CD14-positive monocyte (primary cell): ENCODE data around the gene BACH1. TPM values are rescaled to one million over a fixed set of nuclear protein-coding genes. Genes with fewer than 3 reads are reported as not detected.
A peak's percentile ranks its signal among the peaks of the same experiment; 100 is the strongest.

Source experiments
- DNase-seq, 3 donors: peaks; one replicate each; pipeline ENCODE4 v3.0.0-alpha.2; 2011 to 2022
- H2AFZ ChIP-seq: 2 replicates; pipeline ENCODE4 v1.6.0; 2012; ENCODE audit warnings: mild to moderate bottlenecking, low read depth, low read length, inconsistent platforms; ENCODE audit not compliant: insufficient read depth, poor library complexity, severe bottlenecking
- H3K27ac ChIP-seq, 2 donors: 1 replicate in 1 of 2; 2 replicates in 1 of 2; pipeline ENCODE4 v1.5.1; 2012 to 2013; ENCODE audit warnings: low read length in 2 of 2, control low read depth in 1 of 2, inconsistent platforms in 1 of 2, low read depth in 1 of 2, mild to moderate bottlenecking in 1 of 2
- H3K27me3 ChIP-seq, 2 donors: one replicate each; pipeline versions ENCODE4 v1.6.0 to v1.6.1; 2011 to 2013; ENCODE audit warnings: low read length in 2 of 2; ENCODE audit not compliant: control insufficient read depth in 2 of 2, insufficient read depth in 2 of 2
- H3K36me3 ChIP-seq, 2 donors: replicated peaks in 1 of 2; 1 replicate in 1 of 2; 2 replicates in 1 of 2; pipeline versions ENCODE4 v1.5.1 to v1.6.1; 2012 to 2013; ENCODE audit warnings: low read length in 2 of 2, control low read depth in 1 of 2, inconsistent platforms in 1 of 2, mild to moderate bottlenecking in 1 of 2; ENCODE audit not compliant: insufficient read depth in 2 of 2, control insufficient read depth in 1 of 2
- H3K4me1 ChIP-seq, 2 donors: 1 replicate in 1 of 2; 2 replicates in 1 of 2; pipeline versions ENCODE4 v1.5.1 to v1.6.1; 2012 to 2013; ENCODE audit warnings: low read length in 2 of 2, control low read depth in 1 of 2, inconsistent platforms in 1 of 2, mild to moderate bottlenecking in 1 of 2, moderate library complexity in 1 of 2; ENCODE audit not compliant: insufficient read depth in 2 of 2, control insufficient read depth in 1 of 2
- H3K4me2 ChIP-seq: replicated peaks from 2 replicates; pipeline ENCODE3; 2012; ENCODE audit warnings: low read length, moderate library complexity, mild to moderate bottlenecking; ENCODE audit not compliant: poor library complexity, severe bottlenecking; ENCODE audit errors: extremely low read depth
- H3K4me3 ChIP-seq, 3 experiments: fragments of 200-600 bp in 1 of 3; sonication (generic) in 1 of 3; replicated peaks in 1 of 3; 1 replicate in 2 of 3; 2 replicates in 1 of 3; pipeline ENCODE4 v1.5.1; 2011 to 2013; ENCODE audit warnings: low read length in 3 of 3, mild to moderate bottlenecking in 3 of 3, control low read depth in 2 of 3, low read depth in 2 of 3, inconsistent platforms in 1 of 3, moderate library complexity in 1 of 3
- H3K79me2 ChIP-seq: 2 replicates; pipeline ENCODE4 v1.6.0; 2012; ENCODE audit warnings: mild to moderate bottlenecking, control low read depth, inconsistent platforms, low read length, moderate library complexity; ENCODE audit not compliant: insufficient read depth
- H3K9ac ChIP-seq: 2 replicates; pipeline ENCODE4 v1.6.0; 2017; ENCODE audit warnings: low read length, mild to moderate bottlenecking; ENCODE audit not compliant: insufficient read depth, poor library complexity, severe bottlenecking
- H3K9me3 ChIP-seq, 2 donors: replicated peaks in 1 of 2; 1 replicate in 1 of 2; 2 replicates in 1 of 2; pipeline versions ENCODE4 v1.5.1 to v1.6.1; 2012 to 2013; ENCODE audit warnings: low read length in 2 of 2, control low read depth in 1 of 2; ENCODE audit not compliant: control insufficient read depth in 1 of 2, insufficient read depth in 1 of 2
- H4K20me1 ChIP-seq: 2 replicates; pipeline ENCODE4 v1.6.0; 2012; ENCODE audit warnings: mild to moderate bottlenecking, low read length, control low read depth, moderate library complexity; ENCODE audit not compliant: insufficient read depth
- H3K27ac Mint-ChIP-seq, 7 donors: one replicate each; pipeline ENCODE4 v1.8.0; 2020; ENCODE audit warnings: mild to moderate bottlenecking in 7 of 7, mixed read lengths in 7 of 7, moderate library complexity in 6 of 7, inconsistent platforms in 2 of 7
- H3K27me3 Mint-ChIP-seq, 3 donors: one replicate each; pipeline ENCODE4 v1.8.0; 2021 to 2022; ENCODE audit warnings: low read depth in 3 of 3, mild to moderate bottlenecking in 3 of 3, mixed read lengths in 3 of 3, moderate library complexity in 3 of 3, inconsistent platforms in 1 of 3
- H3K36me3 Mint-ChIP-seq, 2 donors: one replicate each; pipeline ENCODE4 v1.8.0; 2020; ENCODE audit warnings: mixed read lengths in 2 of 2, inconsistent platforms in 1 of 2, mild to moderate bottlenecking in 1 of 2
- H3K4me1 Mint-ChIP-seq: one replicate; pipeline ENCODE4 v1.8.0; 2020; ENCODE audit warnings: mild to moderate bottlenecking, mixed read lengths
- H3K4me3 Mint-ChIP-seq, 2 donors: one replicate each; pipeline ENCODE4 v1.8.0; 2020; ENCODE audit warnings: mild to moderate bottlenecking in 2 of 2, mixed read lengths in 2 of 2, moderate library complexity in 1 of 2
- H3K9me3 Mint-ChIP-seq, 7 donors: one replicate each; pipeline ENCODE4 v1.8.0; 2020 to 2022; ENCODE audit warnings: mixed read lengths in 7 of 7, mild to moderate bottlenecking in 6 of 7, moderate library complexity in 6 of 7, inconsistent platforms in 2 of 7
- CTCF ChIP-seq: fragments of 200-600 bp; IDR thresholded peaks from one replicate; pipeline ENCODE4 v1.8.0; 2022; ENCODE audit warnings: antibody characterized with exemption, mild to moderate bottlenecking
- WGBS: methylation state at CpG from one replicate; pipeline ENCODE4 v1.1.5; 2013; ENCODE audit warnings: missing lambda C conversion rate; ENCODE audit not compliant: insufficient coverage; 5-methylcytosine and 5-hydroxymethylcytosine counted together
- intact Hi-C, 2 donors: fragments of 100-400 bp; cut with micrococcal nuclease; formaldehyde crosslinking; loops; one replicate each; pipeline versions ENCODE4 v1.15.0 to v1.15.1; 2023
- polyA plus RNA-seq, 3 donors: library from polyadenylated mRNA; depleted of rRNA in 1 of 3; unstranded in 2 of 3; stranded (reverse) in 1 of 3; fragments of 300-500 nt in 2 of 3; fragments of >200 nt in 1 of 3; fragmentation: Illumina TruSeq in 2 of 3; gene quantifications; 1 replicate in 2 of 3; 2 replicates in 1 of 3; pipeline ENCODE4 v1.2.3, GENCODE V29; 2012 to 2021

Gene BACH1
- polyA plus RNA-seq, 3 donors: 69.2 to 199 (median 148) TPM

GRCh38 chr21:29321932-29322928 is 23.5 kb downstream of the BACH1 start:
- Histone ChIP-seq H3K79me2 (peaks cover 100% of the 10 kb centered on the region), H3K27me3 (no peaks in the 10 kb centered on the region), H3K27ac (peak overlapping the region in 1 of 2 donors; percentile 44), H3K36me3 (peaks cover 47 to 78% of the 10 kb centered on the region in 2 donors), H3K9ac (no peak overlapping the region), H3K4me3 (no peak overlapping the region), H3K4me2 (no peak overlapping the region), H2AFZ (no peak overlapping the region), H3K9me3 (peaks cover 3 to 4% of the 10 kb centered on the region in 2 donors), H3K4me1 (peaks cover 12 to 22% of the 10 kb centered on the region in 2 donors), H4K20me1 (peaks cover 100% of the 10 kb centered on the region)
- peaks cover 0 to 2% (median 0%) of the 10 kb centered on the region in 3 donors for H3K27me3 Mint-ChIP-seq
- peaks cover 73 to 75% of the 10 kb centered on the region in 2 donors for H3K36me3 Mint-ChIP-seq
- no peak for TF ChIP-seq CTCF
- intact Hi-C loops: no loop called here
- peaks cover 39% of the 10 kb centered on the region for H3K4me1 Mint-ChIP-seq
- peak overlapping the region in 5 of 7 donors; percentile 0 to 88 (median 66) for H3K27ac Mint-ChIP-seq
- DNase-seq: no peak
- 100% methylated on average over 1 of the region's 11 CpGs for WGBS
- peaks cover 0 to 4% (median 3%) of the 10 kb centered on the region in 7 donors for H3K9me3 Mint-ChIP-seq
- H3K4me3 Mint-ChIP-seq: no peak overlapping the region

GRCh38 chr21:29323189-29323588 is 24.5 kb downstream of the BACH1 start:
- no peak overlapping the region for H2AFZ ChIP-seq
- no peak for DNase-seq
- Mint-ChIP-seq H3K27me3 (peaks cover 0 to 2% (median 0%) of the 10 kb centered on the region in 3 donors), H3K9me3 (peaks cover 0 to 4% (median 3%) of the 10 kb centered on the region in 7 donors), H3K36me3 (peaks cover 73 to 74% of the 10 kb centered on the region in 2 donors), H3K4me3 (no peak overlapping the region), H3K4me1 (peaks cover 31% of the 10 kb centered on the region), H3K27ac (peak overlapping the region in 6 of 7 donors; percentile 27 to 81 (median 71))
- peaks cover 3 to 4% of the 10 kb centered on the region in 2 donors for H3K9me3 ChIP-seq
- peak overlapping the region in 1 of 2 donors; percentile 61 for H3K27ac ChIP-seq
- intact Hi-C loops: no loop called here
- 91% methylated on average over 5 of the region's 6 CpGs for WGBS
- peaks cover 100% of the 10 kb centered on the region for H4K20me1 ChIP-seq
- no peak overlapping the region for H3K4me2 ChIP-seq
- H3K4me1 ChIP-seq: peaks cover 8 to 15% of the 10 kb centered on the region in 2 donors
- no peak overlapping the region for H3K4me3 ChIP-seq
- peaks cover 100% of the 10 kb centered on the region for H3K79me2 ChIP-seq
- TF ChIP-seq CTCF: no peak
- H3K9ac ChIP-seq: no peak overlapping the region
- no peaks in the 10 kb centered on the region for H3K27me3 ChIP-seq
- peaks cover 56 to 81% of the 10 kb centered on the region in 2 donors for H3K36me3 ChIP-seq
